Frontal cortex (tissue), 4 donors: Measurements from ENCODE around the gene NUTM2E. TPM values are rescaled to one million over a fixed set of nuclear protein-coding genes. Genes with fewer than 3 reads are reported as not detected.
"Not testable (repeated sequence)": the region's sequence is repeated elsewhere in the genome, so short reads cannot be mapped to it uniquely, and the experiment has no call there.

Experiments
- DNase-seq, 2 donors: peaks; one replicate each; pipeline ENCODE4 v3.0.0; 2012; ENCODE audit warnings: low spot score in 2 of 2
- FAIRE-seq: peaks from 2 replicates; lab custom pipeline; 2012; peaks lifted over from hg19 to GRCh38; lab: Jason Lieb, UNC
- total RNA-seq: library from RNA; depleted of rRNA; stranded (reverse); fragments of >200 nt; gene quantifications from one replicate; pipeline ENCODE4 v1.2.3, GENCODE V29; 2014
- donor health status: control.
- donor health status: control.
- donor health status: control.

NUTM2E gene
- total RNA-seq = under 0.01 TPM

- FAIRE-seq = not testable (repeated sequence)
Observed at GRCh38 chr10:79826496-79827215, at the start of gene NUTM2E. Gene NUTM2E (plus strand): TSS chr10:79826739. CDS start chr10:79841741, 15,002 bp downstream.

GRCh38 chr10:79777997-79778396 lies 48.5 kb upstream of the NUTM2E start:
- FAIRE-seq, DNase-seq: not testable (repeated sequence)

More at GRCh38 chr10:79826496-79827215, at the start of gene NUTM2E:
- DNase-seq = peak; percentile 47 to 66

- FAIRE-seq = not testable (repeated sequence)
- DNase-seq = peak in 1 of 2 donors; percentile 4
Observed at GRCh38 chr10:79779310-79779938, 47.1 kb upstream of the NUTM2E start.

- DNase-seq, FAIRE-seq: not testable (repeated sequence)
Observed at GRCh38 chr10:79779992-79780391, 46.5 kb upstream of the NUTM2E start.

- not testable (repeated sequence) for FAIRE-seq, DNase-seq
Observed at GRCh38 chr10:79781584-79781983, 45.0 kb upstream of the NUTM2E start.

- DNase-seq, FAIRE-seq: not testable (repeated sequence)
Observed at GRCh38 chr10:79787455-79787952, 39.0 kb upstream of the NUTM2E start.

GRCh38 chr10:79789351-79789750 lies 37.2 kb upstream of the NUTM2E start:
- not testable (repeated sequence) for FAIRE-seq, DNase-seq

GRCh38 chr10:79791906-79792517 lies 34.5 kb upstream of the NUTM2E start:
- not testable (repeated sequence) for FAIRE-seq, DNase-seq

- not testable (repeated sequence) for FAIRE-seq
Observed at GRCh38 chr10:79799337-79799736, 27.2 kb upstream of the NUTM2E start.

GRCh38 chr10:79805857-79806256 lies 20.7 kb upstream of the NUTM2E start:
- DNase-seq, FAIRE-seq: not testable (repeated sequence)

More at GRCh38 chr10:79799337-79799736, 27.2 kb upstream of the NUTM2E start:
- not testable (repeated sequence) for DNase-seq

GRCh38 chr10:79811895-79812294 lies 14.6 kb upstream of the NUTM2E start:
- DNase-seq, FAIRE-seq: not testable (repeated sequence)

- FAIRE-seq, DNase-seq: not testable (repeated sequence)
Observed at GRCh38 chr10:79816290-79816689, 10.2 kb upstream of the NUTM2E start.

GRCh38 chr10:79823387-79823786 lies 3.2 kb upstream of the NUTM2E start:
- not testable (repeated sequence) for DNase-seq, FAIRE-seq

- not testable (repeated sequence) for FAIRE-seq, DNase-seq
Observed at GRCh38 chr10:79825587-79826011, 940 bp upstream of the NUTM2E start.

GRCh38 chr10:79826131-79826495 lies 426 bp upstream of the NUTM2E start:
- not testable (repeated sequence) for FAIRE-seq, DNase-seq

- DNase-seq, FAIRE-seq: not testable (repeated sequence)
Observed at GRCh38 chr10:79833833-79834232, 7.3 kb downstream of the NUTM2E start.

GRCh38 chr10:79835891-79836290 lies 9.4 kb downstream of the NUTM2E start:
- not testable (repeated sequence) for FAIRE-seq, DNase-seq

GRCh38 chr10:79836891-79837290 lies 10.4 kb downstream of the NUTM2E start:
- FAIRE-seq, DNase-seq: not testable (repeated sequence)

GRCh38 chr10:79838441-79838840 lies 11.9 kb downstream of the NUTM2E start:
- DNase-seq = not testable (repeated sequence)

More at GRCh38 chr10:79838441-79838840, 11.9 kb downstream of the NUTM2E start:
- not testable (repeated sequence) for FAIRE-seq
